HG03196 (cell line): ENCODE results near the gene SBK1.
"Not testable (repeated sequence)": the region's sequence is repeated elsewhere in the genome, so short reads cannot be mapped to it uniquely, and the experiment has no call there.

ENCODE experiments used
- ATAC-seq: cut with Tn5 transposase; IDR thresholded peaks from one replicate; pipeline ENCODE4 v1.9.1; 2021; ENCODE audit not compliant: unreplicated experiment

Gene SBK1

DNA sequence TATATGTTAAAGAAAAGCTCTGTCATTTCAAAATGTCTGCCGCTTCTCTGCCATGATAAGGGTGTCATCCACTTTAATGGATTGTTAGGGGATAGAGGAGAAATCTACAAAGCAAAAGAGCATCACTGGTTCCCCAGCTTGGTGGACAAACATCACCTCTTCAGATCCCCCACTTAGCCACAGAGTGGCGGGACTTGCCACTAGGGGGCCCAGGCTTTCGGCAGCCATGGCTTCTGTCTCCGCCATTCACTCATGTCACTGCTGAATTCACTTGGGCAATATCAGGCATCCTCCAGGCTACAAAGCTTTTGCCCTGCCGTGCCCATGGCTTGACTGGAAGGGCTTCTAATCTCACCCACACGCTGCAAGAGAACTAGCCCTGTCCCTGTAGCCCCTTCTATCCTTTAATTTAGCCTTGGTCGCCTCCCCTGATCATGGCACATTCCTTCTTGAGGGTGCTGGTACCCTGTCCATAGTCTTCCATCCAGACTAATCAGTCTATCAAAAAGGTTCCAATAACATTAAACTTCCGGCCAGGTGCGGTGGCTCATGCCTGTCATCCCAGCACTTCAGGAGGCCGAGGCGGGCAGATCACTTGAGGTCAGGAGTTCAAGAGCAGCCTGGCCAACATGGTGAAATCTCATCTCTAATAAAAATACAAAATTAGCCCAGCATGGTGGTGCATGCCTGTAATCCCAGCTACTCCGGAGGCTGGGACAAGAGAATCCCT, 34.7 kb downstream of the SBK1 start:
- ATAC-seq: no peak

- ATAC-seq: not testable (repeated sequence)
Measured at GRCh38 chr16:28330232-28330631, 37.9 kb downstream of the SBK1 start.

GRCh38 chr16:28330981-28331380, 38.7 kb downstream of the SBK1 start:
- not testable (repeated sequence) for ATAC-seq

- ATAC-seq: not testable (repeated sequence)
Measured at GRCh38 chr16:28332632-28333031, 40.3 kb downstream of the SBK1 start.

- ATAC-seq: not testable (repeated sequence)
Measured at GRCh38 chr16:28335678-28336077, 43.4 kb downstream of the SBK1 start.

DNA sequence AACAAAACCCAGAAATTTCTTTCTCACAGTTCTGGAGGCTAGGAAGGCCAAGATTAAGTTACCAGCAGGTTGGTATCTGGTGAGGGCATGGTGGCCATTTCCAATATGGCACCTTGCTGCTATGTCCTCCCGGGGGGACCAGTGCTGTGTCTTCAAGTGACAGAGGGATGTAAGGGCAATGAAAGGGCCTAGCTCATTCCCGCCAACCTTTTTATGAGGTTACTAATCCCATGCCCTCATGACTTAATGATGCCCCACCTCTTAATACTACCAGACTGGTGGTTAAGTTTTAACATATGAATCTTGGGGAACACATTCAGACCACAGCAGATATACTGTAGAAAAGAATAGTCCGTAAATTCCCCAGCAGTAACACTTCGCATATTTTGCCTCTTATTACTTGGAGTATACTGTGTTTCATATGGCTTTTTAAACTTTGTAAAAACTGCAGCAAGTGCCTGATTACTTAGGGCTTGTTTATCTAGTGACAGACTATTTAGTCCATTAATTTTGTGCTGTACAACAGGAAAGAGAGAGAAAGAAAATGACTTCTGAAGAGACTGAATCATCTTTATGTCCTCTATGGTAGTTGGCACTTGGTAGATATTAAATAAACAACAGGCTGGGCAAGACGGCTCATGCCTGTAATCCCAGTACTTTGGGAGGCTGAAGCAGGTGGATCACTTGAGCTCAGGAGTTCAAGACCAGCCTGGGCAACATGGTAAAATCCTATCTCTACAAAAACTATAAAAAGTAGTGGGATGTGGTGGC, 44.8 kb downstream of the SBK1 start:
- ATAC-seq: not testable (repeated sequence)

DNA sequence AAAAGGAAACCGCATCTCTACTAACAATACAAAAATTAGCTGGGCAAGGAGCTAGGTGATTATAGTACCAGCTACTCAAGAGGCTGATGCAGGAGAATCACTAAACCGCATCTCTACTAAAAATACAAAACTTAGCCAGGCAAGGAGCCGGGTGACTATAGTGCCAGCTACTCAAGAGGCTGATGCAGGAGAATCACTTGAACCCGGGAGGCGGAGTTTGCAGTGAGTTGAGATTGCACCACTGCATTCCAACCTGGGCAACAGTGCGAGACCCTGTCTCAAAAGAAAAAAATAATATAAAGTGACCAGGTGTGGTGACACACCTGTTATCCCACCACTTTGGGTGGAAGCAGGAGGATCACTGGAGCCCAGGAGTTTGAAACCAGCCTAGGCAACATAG, 45.9 kb downstream of the SBK1 start:
- not testable (repeated sequence) for ATAC-seq

- ATAC-seq: not testable (repeated sequence)
Measured at GRCh38 chr16:28362600-28362999, 70.3 kb downstream of the SBK1 start.

GRCh38 chr16:28363408-28363807, 71.1 kb downstream of the SBK1 start, which contains the start of gene NPIPB6:
Gene NPIPB6, minus strand, starts transcription at chr16:28363508. Its CDS starts 686 bp downstream, at chr16:28362822.
- ATAC-seq: not testable (repeated sequence)

DNA sequence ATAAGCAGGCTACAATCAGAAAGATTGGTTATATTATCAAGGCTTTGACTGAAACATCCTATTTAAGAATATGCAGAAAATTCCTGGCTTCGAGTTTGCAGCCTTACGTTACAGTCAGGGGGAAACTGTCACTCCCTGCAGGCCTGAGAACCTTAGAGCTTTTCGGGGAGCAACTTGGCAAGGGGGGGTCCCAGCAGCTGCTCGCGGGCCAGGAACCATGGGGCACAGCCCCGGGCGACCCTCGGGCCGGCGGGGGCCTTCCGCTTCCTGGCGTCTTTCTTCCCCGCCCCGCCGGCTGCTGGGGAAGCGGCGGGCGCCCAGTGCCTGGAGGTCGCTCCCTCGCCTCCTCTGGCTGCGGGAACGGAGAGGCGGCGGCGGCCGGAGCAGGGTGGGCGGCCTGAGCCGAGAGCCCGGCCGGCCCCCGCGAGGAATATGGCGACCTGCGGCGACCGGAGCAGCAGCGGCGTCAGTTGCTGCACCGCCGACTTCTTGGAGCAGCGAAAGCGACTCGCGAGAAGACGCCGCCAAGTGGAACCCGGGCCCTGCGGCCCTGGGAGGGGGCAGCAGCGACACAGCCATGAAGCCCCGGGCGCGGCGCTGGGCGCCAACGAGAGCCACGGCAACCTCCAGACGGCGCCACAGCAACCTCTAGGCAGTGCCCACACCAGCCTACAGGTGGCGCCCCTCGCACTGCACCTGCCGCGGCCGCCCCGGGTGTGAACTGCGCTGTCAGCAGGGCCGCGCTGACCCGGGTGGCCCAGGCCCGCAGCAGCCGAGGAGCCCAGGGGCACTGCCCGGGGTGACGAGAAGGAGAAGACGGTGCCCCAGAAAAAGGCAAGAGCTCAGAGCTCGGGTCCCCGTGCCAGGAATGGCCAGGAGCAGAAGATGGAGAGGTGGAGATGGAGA, 72.2 kb downstream of the SBK1 start:
- ATAC-seq: peak; percentile 97

GRCh38 chr16:28367926-28368325, 75.6 kb downstream of the SBK1 start:
- ATAC-seq: not testable (repeated sequence)
